HG02798 (cell line): Measurements from ENCODE around the gene FOXA2.

ENCODE experiments used
- ATAC-seq: cut with Tn5 transposase; IDR thresholded peaks from one replicate; pipeline ENCODE4 v1.9.1; 2021; ENCODE audit warnings: mild to moderate bottlenecking; ENCODE audit not compliant: unreplicated experiment, poor library complexity

FOXA2 gene

DNA sequence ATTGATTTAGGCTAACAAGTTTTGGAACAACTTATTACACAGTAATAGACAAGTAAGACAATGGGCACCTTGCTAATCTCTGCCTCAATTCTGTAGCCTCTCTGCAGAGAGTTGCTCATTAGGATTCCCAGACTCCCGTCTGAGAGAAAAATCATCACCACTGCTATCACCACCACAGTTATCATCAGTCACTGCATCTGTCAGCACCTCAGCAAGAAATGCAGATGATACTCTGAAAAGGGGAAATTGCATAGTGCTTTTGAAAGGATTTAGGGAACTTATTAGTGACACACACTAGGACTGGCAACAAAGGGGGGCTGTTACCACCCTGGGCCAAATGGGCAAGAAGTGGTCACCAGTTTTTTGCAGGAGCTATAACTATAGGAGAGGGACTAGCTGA is 39.9 kb downstream of the FOXA2 start:
- ATAC-seq: no peak

DNA sequence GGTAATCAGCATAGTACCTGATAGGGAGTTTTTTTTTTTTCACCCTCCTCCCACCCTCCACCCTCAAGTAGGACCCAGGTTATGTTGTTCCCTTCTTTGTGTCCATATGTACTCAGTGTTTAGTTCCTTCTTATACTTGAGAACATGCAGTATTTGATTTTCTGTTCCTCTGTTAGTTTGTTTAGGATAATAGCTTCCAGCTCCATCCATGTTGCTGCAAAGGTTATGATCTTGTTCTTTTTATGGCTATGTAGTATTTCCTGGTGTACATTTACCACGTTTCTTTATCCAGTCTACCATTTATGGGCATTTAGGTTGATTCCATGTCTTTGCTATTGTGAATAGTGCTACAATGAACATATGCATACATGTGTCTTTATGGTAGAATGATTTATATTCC is 41.9 kb downstream of the FOXA2 start:
- no peak for ATAC-seq

DNA sequence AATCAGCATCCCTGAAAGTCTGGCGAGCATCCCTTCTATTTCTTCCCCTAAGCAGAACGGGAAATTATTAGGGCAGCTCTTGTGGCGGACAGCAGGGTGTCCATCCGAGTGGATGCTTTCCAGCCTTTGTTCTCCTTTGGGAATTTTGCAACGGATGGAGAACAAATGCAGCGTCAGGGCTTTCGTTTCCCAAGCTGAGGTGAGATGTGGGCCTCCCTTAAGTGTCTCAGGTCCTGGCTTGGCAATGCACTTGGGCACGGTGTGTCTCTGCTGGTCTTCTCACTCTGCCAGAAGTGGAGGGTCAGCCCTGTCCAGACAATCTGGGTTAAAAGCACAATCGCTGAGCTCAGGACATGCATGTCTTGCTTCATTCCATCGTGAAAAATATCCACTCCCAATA is 43.5 kb downstream of the FOXA2 start:
- no peak for ATAC-seq

DNA sequence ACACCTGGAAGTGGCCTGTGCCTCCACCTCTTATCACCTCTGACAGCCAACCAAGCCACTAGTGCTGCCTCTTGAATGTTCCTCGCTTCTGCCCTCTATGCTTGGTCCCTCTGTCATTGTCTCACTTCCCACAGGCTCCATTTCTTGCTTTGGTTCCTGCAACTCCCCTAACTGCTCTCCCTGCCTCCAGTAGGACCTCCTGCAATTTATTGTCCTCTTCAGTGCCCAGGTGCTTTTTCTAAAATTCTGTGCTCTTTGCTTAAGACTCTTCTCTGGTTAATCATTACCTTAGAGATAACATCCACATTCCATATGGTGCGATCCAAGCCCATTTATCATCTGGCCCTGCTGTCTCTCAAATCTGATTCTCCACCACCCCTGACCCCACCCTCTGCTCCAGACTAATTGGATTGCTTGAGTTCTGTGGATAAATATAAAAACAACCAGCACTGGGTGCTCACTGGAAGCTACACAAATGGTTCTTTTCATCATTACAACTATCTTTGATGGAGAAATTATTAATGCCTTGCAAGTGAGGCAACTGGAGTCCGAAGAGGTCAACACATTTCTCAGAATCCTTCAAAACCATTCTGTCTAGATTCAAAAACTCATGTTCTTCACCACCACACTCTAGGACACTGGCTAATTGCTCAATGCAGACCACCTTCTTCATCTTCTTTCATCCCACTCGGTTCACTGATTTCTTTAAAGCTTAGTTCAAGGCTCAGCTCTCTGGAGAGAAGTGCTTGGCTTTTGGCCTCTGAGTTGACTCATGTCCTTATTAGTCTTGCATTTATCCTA is 47.2 kb downstream of the FOXA2 start:
- no peak for ATAC-seq

DNA sequence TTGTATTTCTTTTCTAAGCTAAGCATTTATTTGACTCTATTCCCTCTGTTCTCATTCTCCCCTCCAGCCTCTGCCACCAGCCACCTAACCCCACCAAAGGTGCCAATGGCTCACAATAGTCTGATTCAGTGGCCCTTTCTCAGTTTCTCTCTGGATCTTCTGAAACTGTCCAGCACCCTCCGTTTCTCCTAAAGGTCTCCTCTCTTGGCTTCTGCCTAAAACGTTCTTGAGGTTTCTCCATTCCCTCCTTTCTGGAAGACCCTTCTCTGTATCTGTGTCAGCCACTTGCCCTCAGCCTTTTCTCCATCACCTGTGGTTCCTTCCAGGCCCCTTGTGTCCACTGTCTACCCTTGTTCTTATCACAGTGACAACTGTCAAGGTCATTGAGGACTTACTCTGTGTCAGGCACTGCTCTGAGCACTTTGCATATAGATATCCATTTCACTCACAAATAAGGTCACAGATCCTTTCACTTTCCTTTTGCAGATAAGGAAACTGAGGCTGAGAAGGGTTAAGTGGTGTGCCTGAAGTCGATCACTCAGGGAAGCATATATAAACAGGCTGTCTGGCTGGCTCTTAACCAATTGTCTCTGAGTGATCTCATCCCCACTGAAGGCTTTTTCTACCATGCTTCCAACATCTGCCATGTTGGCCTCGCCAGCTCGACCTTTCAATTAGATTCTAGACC is 48.1 kb downstream of the FOXA2 start:
- no peak for ATAC-seq

DNA sequence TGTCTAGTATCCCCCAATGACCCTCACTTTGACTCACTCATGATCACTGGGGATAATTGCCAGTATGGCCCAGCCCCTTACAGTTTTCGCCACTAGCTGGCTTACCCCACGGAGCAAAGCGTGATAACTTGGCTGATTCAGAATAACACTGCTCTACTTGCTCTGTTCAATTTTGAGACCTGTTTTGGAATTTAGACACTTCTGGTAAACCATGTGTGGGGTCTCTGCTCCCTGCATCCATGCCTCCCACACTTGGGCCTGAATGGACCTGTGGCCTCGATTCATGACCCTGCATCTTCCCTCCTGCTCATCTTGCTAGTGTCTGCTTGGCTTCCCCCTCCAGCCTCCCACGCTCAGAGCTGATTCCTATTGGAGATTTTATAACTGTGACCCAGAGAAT is 48.9 kb downstream of the FOXA2 start:
- ATAC-seq: no peak

DNA sequence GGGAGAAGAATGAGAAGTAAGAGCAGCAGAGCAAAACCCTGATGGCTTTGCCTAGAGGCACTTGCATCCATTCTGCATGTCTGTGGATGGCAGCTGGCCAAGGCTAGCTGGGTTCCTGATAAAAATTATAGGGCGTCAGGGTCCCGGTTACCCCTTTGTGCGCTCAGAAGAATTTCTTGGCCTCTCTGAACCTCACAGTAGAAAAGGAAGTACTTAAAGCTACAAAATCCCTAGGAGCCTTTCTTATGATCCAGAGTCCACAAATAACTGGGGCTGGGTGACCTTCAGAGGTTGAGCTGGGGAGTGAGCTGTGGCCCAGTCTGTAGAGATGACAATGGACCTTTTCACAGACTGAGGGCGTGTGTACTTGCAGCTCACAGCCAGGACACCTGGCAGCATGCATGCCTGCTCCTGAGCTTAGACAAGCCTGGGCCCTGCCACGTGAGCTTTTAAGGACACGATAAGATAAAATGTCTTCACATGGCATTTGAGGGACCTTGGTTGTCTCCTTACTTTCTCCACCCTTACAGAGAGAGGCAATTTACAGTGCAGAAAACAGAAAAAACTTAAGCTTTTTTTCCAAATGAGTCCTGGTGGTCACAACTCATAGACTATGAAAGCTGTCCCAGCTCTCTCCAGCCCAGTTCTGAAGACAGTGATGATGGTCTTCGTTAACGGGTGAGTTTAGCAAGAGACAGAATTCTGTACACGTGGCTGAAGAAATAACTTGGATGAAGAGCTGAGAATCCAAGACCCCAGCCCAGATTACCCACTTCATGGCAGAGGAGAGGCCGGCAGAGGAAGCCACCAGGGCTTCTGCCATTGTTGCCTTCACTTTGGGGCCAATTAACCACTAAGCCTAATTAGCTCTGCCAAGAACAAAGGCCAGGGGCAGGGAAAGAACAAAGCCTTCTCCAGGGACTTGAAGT is 50.3 kb downstream of the FOXA2 start:
- no peak for ATAC-seq

DNA sequence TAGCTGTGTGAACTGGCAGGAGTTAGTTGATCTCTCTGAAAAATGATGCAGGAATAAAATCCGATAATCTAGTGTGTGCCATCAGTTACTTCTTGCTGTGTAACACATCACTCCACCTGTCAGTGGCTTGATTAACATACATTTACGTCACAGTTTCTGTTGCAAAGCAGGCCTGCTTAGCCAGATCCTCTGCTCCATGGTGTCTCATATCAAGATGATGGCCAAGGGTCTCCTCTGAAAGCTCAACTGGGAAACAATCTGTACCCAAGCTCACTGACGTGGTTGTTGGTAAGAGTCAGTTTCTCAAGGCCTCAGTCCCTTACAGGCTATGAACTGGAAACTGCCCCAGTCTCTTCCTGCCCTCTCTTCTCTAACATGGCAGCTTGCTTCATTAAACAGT is 51.8 kb downstream of the FOXA2 start:
- no peak for ATAC-seq

DNA sequence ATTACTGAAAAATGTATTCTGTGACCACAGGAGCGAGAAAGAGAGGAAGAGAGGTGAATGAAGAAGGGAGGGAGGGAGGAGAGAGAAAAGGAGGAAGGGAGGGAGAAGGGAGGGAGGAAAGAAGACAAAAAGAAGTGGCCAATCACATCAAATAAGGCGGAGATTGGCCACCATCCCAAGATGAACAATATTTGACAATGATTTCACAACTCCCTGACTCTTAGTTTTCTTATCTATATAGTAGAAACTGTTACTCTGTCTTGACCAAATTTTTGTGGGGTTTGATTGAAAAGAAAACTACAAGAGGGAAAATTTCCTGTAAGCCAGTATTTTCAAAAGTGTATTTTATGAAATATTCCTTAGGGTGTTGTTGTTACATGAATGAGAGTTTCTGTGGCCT is 52.6 kb downstream of the FOXA2 start:
- ATAC-seq: no peak

DNA sequence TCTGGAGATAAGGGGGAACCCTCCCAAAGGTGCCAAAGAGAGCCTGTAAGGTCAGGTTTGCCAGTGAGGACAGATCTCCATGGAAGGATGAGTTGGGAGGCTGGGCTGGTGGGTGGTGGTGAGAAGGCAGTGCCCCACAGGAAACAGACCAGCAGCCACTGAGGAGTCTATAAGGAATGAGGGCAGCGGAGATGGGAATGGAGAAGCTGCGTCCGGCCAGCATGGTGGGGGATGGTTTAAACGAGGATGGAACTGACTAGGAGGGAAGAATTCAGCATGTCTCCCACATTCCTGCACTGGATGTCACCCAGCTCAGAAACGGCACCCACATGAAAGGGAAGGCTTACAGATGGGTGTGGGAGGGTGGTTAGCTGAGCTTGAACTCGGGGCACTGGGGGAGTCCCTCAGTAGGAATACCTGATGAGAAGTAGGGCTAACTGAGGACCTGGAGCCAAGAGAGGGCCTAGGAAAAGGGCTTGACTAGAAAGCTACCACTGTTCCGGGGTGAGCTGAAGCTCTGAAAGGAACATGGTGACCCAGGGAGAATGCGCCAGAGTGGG is 53.2 kb downstream of the FOXA2 start:
- ATAC-seq: no peak
